ENCODE measurements around the gene TSPAN9. TPM values are rescaled to one million over a fixed set of nuclear protein-coding genes. Genes with fewer than 3 reads are reported as not detected.

Gene TSPAN9
- total and polyA plus RNA-seq, 4 donors, result 23.0 to 72.3 (median 33.9) TPM

DNA sequence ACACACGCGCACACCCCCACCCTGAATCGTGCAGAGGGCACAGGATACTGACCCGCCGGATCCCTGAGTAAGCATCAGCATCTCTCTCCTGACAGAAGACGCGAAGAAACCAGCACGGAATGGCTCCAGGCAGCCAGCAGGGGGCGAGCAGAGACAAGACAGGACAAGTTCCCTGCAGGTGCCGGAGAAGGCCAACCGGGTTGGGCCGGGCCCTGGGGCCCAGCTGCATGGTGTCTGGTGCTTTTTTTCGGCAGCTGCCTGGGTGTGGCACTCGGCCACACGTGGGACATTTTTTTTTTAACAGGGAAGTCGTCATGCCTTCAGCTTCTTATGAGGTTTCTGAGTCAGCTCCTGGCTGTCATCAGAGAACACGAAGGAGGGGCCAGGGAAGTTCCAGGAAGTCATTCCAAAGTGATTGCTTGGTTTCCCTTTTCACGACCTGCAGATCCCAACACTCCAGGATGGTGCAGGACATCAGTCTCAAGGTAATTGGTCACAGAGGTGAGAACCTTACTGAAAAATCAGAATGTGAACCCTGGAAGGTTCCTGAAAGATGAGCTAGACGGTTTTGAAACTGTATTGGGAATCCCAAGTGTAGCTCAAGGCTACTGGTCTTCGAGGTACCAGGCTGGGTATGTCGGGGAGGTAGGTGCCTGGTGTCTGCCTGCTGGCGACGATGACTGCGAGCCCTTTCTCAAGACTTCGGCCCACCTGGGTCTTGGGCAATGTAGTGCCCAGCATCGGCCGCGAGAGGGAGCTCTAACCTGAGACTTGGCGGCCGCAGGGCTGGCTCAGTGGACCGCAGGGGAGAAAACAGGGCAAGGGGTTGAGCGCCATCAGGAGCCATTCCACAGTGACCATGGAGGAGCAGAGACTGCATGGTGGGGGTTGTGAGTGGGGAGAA lies 223.0 kb downstream of the TSPAN9 start:
- WGBS, 2 donors, result 2 to 3% methylated on average over 32 of the region's 32 CpGs
- Histone ChIP-seq H3K36me3 (ENCODE audit: control insufficient read depth in 4 of 4, insufficient read depth in 4 of 4, low read length in 4 of 4) (no peaks in the 10 kb centered on the region), H3K9ac (ENCODE audit: insufficient read depth in 1 of 2, low read length in 2 of 2) (no peak overlapping the region)

DNA sequence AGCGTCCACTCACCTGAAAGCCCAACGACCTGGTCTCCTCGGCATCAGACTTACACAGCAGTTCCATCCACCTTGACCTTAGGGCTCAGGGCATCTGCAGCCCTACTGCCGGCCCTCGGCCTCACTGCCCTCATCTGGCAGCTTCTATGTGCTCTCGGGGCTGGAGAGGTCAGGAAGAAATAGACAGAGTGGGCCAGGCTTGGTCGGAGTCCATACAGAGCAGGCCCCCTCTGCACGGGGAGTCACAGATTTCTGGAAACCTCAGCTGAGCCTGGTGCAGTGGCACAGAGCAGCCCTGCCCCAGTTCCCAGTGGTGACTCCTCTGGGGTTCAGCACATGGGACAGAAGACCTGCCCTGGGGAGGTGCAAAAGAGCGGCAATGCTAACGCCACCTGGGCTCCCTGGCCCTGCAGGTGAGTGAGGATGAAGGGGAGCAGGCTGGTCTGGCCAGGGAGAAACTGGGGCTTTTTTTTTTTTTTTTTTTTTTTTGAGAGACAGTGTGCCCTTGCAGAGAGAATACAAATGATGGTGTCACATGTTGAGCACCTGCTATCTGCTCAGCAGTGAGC lies 223.7 kb downstream of the TSPAN9 start:
- H3K27ac ChIP-seq (ENCODE audit: low read depth in 1 of 2, low read length in 1 of 2), result no peak overlapping the region
- peaks cover 0 to 8% (median 3%) of the 10 kb centered on the region in 5 donors for H3K4me1 ChIP-seq (ENCODE audit: control insufficient read depth in 5 of 5, insufficient read depth in 5 of 5, low read length in 5 of 5)

More for the DNA sequence above, 223.0 kb downstream of the TSPAN9 start:
- Histone ChIP-seq H3K9me3 (ENCODE audit: control insufficient read depth in 4 of 4, insufficient read depth in 3 of 4, low read length in 3 of 4) (no peaks in the 10 kb centered on the region), H3K27me3 (ENCODE audit: control insufficient read depth in 3 of 3, insufficient read depth in 3 of 3, low read length in 2 of 3) (peaks cover 0 to 9% (median 0%) of the 10 kb centered on the region in 3 donors), H3K4me1 (ENCODE audit: control insufficient read depth in 5 of 5, insufficient read depth in 5 of 5, low read length in 5 of 5) (peaks cover 0 to 15% (median 3%) of the 10 kb centered on the region in 5 donors), H3K27ac (ENCODE audit: low read depth in 1 of 2, low read length in 1 of 2) (peak overlapping the region in 1 of 2 donors; percentile 62), H3K4me3 (no peak overlapping the region)
- TF ChIP-seq, protein P1, sequence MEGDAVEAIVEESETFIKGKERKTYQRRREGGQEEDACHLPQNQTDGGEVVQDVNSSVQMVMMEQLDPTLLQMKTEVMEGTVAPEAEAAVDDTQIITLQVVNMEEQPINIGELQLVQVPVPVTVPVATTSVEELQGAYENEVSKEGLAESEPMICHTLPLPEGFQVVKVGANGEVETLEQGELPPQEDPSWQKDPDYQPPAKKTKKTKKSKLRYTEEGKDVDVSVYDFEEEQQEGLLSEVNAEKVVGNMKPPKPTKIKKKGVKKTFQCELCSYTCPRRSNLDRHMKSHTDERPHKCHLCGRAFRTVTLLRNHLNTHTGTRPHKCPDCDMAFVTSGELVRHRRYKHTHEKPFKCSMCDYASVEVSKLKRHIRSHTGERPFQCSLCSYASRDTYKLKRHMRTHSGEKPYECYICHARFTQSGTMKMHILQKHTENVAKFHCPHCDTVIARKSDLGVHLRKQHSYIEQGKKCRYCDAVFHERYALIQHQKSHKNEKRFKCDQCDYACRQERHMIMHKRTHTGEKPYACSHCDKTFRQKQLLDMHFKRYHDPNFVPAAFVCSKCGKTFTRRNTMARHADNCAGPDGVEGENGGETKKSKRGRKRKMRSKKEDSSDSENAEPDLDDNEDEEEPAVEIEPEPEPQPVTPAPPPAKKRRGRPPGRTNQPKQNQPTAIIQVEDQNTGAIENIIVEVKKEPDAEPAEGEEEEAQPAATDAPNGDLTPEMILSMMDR (IDR thresholded peaks at IDR 0.05; ENCODE audit: control extremely low read depth, extremely low read depth), result peak; percentile 84
- ATAC-seq (ENCODE audit: insufficient read depth, low FRiP score) (peak; percentile 84), DNase-seq (peak; percentile 77 to 79 (median 79))

DNA sequence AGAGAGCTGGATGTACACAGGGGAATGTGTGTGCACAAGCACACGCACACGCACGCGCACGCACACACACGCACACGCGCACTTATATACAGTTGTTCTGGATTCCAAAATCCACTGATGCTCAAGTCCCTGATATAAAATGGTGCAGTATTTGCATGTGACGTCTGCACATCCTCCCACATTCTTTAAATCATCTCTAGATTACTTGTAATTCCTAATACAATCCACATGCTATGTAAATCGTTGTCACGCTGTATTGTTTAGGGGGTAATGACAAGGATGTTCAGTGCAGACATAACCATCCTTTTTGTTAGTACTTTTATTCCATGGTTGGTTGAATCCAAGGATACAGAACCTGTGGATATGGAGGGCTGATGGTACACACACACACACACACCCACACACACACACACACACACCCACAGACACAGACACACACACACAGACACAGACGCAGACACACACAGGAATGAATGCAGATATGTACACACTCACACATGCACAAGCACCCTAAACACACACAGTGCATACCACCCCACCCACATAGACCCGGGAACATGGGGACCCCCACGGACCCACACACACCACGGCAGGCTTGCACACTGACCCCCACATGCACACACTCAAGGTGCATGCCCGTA lies 225.3 kb downstream of the TSPAN9 start:
- Histone ChIP-seq H3K27ac (ENCODE audit: low read depth in 1 of 2, low read length in 1 of 2) (no peak overlapping the region), H3K36me3 (ENCODE audit: control insufficient read depth in 4 of 4, insufficient read depth in 4 of 4, low read length in 4 of 4) (no peaks in the 10 kb centered on the region), H3K9ac (ENCODE audit: insufficient read depth in 1 of 2, low read length in 2 of 2) (no peak overlapping the region), H3K27me3 (ENCODE audit: control insufficient read depth in 3 of 3, insufficient read depth in 3 of 3, low read length in 2 of 3) (peaks cover 0 to 8% (median 0%) of the 10 kb centered on the region in 3 donors), H3K4me1 (ENCODE audit: control insufficient read depth in 5 of 5, insufficient read depth in 5 of 5, low read length in 5 of 5) (peaks cover 0 to 15% (median 3%) of the 10 kb centered on the region in 5 donors), H3K4me3 (no peak overlapping the region), H3K9me3 (ENCODE audit: control insufficient read depth in 4 of 4, insufficient read depth in 3 of 4, low read length in 3 of 4) (no peaks in the 10 kb centered on the region)
- WGBS, 2 donors, result 85 to 89% methylated on average over 16 of the region's 16 CpGs
- ATAC-seq (ENCODE audit: insufficient read depth, low FRiP score), result no peak
- no peak for DNase-seq
- TF ChIP-seq, protein P1 (IDR thresholded peaks at IDR 0.05; ENCODE audit: control extremely low read depth, extremely low read depth), result no peak

More for the DNA sequence above, 223.7 kb downstream of the TSPAN9 start:
- Histone ChIP-seq H3K36me3 (ENCODE audit: control insufficient read depth in 4 of 4, insufficient read depth in 4 of 4, low read length in 4 of 4) (no peaks in the 10 kb centered on the region), H3K27me3 (ENCODE audit: control insufficient read depth in 3 of 3, insufficient read depth in 3 of 3, low read length in 2 of 3) (peaks cover 0 to 9% (median 0%) of the 10 kb centered on the region in 3 donors), H3K9ac (ENCODE audit: insufficient read depth in 1 of 2, low read length in 2 of 2) (no peak overlapping the region), H3K4me3 (no peak overlapping the region), H3K9me3 (ENCODE audit: control insufficient read depth in 4 of 4, insufficient read depth in 3 of 4, low read length in 3 of 4) (no peaks in the 10 kb centered on the region)
- ATAC-seq (ENCODE audit: insufficient read depth, low FRiP score) (no peak), DNase-seq (no peak)
- TF ChIP-seq, protein P1 (IDR thresholded peaks at IDR 0.05; ENCODE audit: control extremely low read depth, extremely low read depth), result no peak
- 50 to 64% methylated on average over 10 of the region's 10 CpGs for WGBS, 2 donors
